ENCODE results near the gene GAS7.

DNA sequence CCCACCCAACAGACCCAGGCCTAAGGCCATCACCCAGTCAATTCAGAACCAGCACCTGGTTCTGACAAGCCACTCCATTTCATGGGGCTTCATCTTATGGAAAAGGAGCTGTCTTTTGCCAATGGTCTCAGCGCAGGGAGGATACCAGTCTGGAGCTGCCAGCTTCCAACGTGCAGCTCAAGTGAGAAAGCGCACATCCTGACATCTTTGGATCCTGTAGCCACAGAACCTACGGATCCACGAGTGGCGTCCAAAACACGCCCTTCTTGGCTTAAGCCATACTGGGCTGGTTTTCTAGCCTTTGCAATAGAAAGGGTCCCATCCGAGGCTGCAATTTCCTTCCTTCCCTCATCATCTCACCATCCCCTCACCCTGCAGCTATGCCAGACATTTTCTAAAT, 101.8 kb downstream of the GAS7 start:
- TF ChIP-seq, protein P1, sequence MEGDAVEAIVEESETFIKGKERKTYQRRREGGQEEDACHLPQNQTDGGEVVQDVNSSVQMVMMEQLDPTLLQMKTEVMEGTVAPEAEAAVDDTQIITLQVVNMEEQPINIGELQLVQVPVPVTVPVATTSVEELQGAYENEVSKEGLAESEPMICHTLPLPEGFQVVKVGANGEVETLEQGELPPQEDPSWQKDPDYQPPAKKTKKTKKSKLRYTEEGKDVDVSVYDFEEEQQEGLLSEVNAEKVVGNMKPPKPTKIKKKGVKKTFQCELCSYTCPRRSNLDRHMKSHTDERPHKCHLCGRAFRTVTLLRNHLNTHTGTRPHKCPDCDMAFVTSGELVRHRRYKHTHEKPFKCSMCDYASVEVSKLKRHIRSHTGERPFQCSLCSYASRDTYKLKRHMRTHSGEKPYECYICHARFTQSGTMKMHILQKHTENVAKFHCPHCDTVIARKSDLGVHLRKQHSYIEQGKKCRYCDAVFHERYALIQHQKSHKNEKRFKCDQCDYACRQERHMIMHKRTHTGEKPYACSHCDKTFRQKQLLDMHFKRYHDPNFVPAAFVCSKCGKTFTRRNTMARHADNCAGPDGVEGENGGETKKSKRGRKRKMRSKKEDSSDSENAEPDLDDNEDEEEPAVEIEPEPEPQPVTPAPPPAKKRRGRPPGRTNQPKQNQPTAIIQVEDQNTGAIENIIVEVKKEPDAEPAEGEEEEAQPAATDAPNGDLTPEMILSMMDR (conservative IDR thresholded peaks at IDR 0.05; ENCODE audit: low read depth in 2 of 2), result no peak
- no peak for TF ChIP-seq POLR2AphosphoS5 (IDR thresholded peaks at IDR 0.05; ENCODE audit: low read depth)
- TF ChIP-seq CREB1 (CRISPR knock-in tag; IDR thresholded peaks at IDR 0.05; ENCODE audit: low read depth), result no peak
- TF ChIP-seq, protein P2, sequence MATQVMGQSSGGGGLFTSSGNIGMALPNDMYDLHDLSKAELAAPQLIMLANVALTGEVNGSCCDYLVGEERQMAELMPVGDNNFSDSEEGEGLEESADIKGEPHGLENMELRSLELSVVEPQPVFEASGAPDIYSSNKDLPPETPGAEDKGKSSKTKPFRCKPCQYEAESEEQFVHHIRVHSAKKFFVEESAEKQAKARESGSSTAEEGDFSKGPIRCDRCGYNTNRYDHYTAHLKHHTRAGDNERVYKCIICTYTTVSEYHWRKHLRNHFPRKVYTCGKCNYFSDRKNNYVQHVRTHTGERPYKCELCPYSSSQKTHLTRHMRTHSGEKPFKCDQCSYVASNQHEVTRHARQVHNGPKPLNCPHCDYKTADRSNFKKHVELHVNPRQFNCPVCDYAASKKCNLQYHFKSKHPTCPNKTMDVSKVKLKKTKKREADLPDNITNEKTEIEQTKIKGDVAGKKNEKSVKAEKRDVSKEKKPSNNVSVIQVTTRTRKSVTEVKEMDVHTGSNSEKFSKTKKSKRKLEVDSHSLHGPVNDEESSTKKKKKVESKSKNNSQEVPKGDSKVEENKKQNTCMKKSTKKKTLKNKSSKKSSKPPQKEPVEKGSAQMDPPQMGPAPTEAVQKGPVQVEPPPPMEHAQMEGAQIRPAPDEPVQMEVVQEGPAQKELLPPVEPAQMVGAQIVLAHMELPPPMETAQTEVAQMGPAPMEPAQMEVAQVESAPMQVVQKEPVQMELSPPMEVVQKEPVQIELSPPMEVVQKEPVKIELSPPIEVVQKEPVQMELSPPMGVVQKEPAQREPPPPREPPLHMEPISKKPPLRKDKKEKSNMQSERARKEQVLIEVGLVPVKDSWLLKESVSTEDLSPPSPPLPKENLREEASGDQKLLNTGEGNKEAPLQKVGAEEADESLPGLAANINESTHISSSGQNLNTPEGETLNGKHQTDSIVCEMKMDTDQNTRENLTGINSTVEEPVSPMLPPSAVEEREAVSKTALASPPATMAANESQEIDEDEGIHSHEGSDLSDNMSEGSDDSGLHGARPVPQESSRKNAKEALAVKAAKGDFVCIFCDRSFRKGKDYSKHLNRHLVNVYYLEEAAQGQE (IDR thresholded peaks at IDR 0.05; ENCODE audit: unreplicated experiment), result no peak
- TF ChIP-seq EZH2 (IDR thresholded peaks at IDR 0.05; ENCODE audit: low read depth, unreplicated experiment), result no peak
- TF ChIP-seq EZH2phosphoT487 (IDR thresholded peaks at IDR 0.05; ENCODE audit: unreplicated experiment), result no peak
- no peak for TF ChIP-seq STAT1 (IDR thresholded peaks at IDR 0.05; ENCODE audit: unreplicated experiment)
- no peak for TF ChIP-seq ZNF331 (CRISPR knock-in tag; IDR thresholded peaks at IDR 0.05; ENCODE audit: low read depth)
- TF ChIP-seq JUNB (IDR thresholded peaks at IDR 0.05; ENCODE audit: unreplicated experiment), result no peak
- no peak for TF ChIP-seq ETS1 (IDR thresholded peaks at IDR 0.05)
- TF ChIP-seq NANOG (IDR thresholded peaks at IDR 0.05; ENCODE audit: borderline replicate concordance), result no peak
